ENCODE data around the gene SMG6. TPM values are rescaled to one million over a fixed set of nuclear protein-coding genes. Genes with fewer than 3 reads are reported as not detected.

The SMG6 gene
- polyA plus RNA-seq, 1 experiment = 27.3 TPM

GRCh38 chr17:2064520-2064971 is 239.0 kb downstream of the SMG6 start:
- TF ChIP-seq CTCF (IDR thresholded peaks at IDR 0.05; ENCODE audit: low read depth, low read length) = no peak
- H3K27me3 ChIP-seq (ENCODE audit: control insufficient read depth, insufficient read depth, low read length) = no peaks in the 10 kb centered on the region
- ChIA-PET CTCF (interaction anchor here (0.6 to 2.4 kb wide), 2 partner anchors 36 to 180 kb away, joined by 3 to 7 read pairs; no protein-coding TSS in a partner anchor), POLR2A (no interaction called here)
- no peaks in the 10 kb centered on the region; the same call in 1 of the 2 replicates for H3K9me3 ChIP-seq (ENCODE audit: control insufficient read depth, insufficient read depth, low read length)
- H3K4me3 ChIP-seq (ENCODE audit: low read depth, low read length) = no peak overlapping the region
- H3K27ac ChIP-seq (ENCODE audit: low read depth, low read length) = peak overlapping the region; percentile 61
- no peak for DNase-seq (ENCODE audit: low read depth, low spot score)

GRCh38 chr17:2064147-2064489 is 239.5 kb downstream of the SMG6 start:
- TF ChIP-seq CTCF (IDR thresholded peaks at IDR 0.05; ENCODE audit: low read depth, low read length) = no peak
- no peaks in the 10 kb centered on the region for H3K27me3 ChIP-seq (ENCODE audit: control insufficient read depth, insufficient read depth, low read length)
- no peak for DNase-seq (ENCODE audit: low read depth, low spot score)
- H3K27ac ChIP-seq (ENCODE audit: low read depth, low read length) = peak overlapping the region; percentile 61
- H3K9me3 ChIP-seq (ENCODE audit: control insufficient read depth, insufficient read depth, low read length) = no peaks in the 10 kb centered on the region; the same call in 1 of the 2 replicates
- ChIA-PET POLR2A (interaction anchor here (0.6 kb wide), 1 partner anchor 11 kb away, joined by 6 read pairs; no protein-coding TSS in a partner anchor), CTCF (interaction anchor here (2.4 kb wide), 1 partner anchor 181 kb away, joined by 7 read pairs; no protein-coding TSS in a partner anchor)
- no peak overlapping the region for H3K4me3 ChIP-seq (ENCODE audit: low read depth, low read length)

- Histone ChIP-seq H3K27ac (ENCODE audit: low read depth, low read length) (peak overlapping the region; percentile 61), H3K4me3 (ENCODE audit: low read depth, low read length) (no peak overlapping the region), H3K27me3 (ENCODE audit: control insufficient read depth, insufficient read depth, low read length) (no peaks in the 10 kb centered on the region), H3K9me3 (ENCODE audit: control insufficient read depth, insufficient read depth, low read length) (no peaks in the 10 kb centered on the region; the same call in 1 of the 2 replicates)
- no peak for DNase-seq (ENCODE audit: low read depth, low spot score)
- POLR2A ChIA-PET = interaction anchor here (0.6 kb wide), 2 partner anchors 10 to 137 kb away, joined by 6 read pairs; no protein-coding TSS in a partner anchor
- CTCF ChIA-PET = interaction anchor here (2.4 kb wide), 1 partner anchor 181 kb away, joined by 7 read pairs; no protein-coding TSS in a partner anchor
- no peak for TF ChIP-seq CTCF (IDR thresholded peaks at IDR 0.05; ENCODE audit: low read depth, low read length)
These were observed 240.1 kb downstream of the SMG6 start for GRCh38 chr17:2063261-2064146.

- Histone ChIP-seq H3K9me3 (ENCODE audit: control insufficient read depth, insufficient read depth, low read length) (peaks cover 6% of the 10 kb centered on the region; the same call in 1 of the 2 replicates), H3K27me3 (ENCODE audit: control insufficient read depth, insufficient read depth, low read length) (no peaks in the 10 kb centered on the region), H3K4me3 (ENCODE audit: low read depth, low read length) (no peak overlapping the region), H3K27ac (ENCODE audit: low read depth, low read length) (peak overlapping the region; percentile 61)
- no peak for TF ChIP-seq CTCF (IDR thresholded peaks at IDR 0.05; ENCODE audit: low read depth, low read length)
- POLR2A ChIA-PET = interaction anchor here (0.6 to 1.1 kb wide), 2 partner anchors 138 to 182 kb away, joined by 6 read pairs; no protein-coding TSS in a partner anchor
- DNase-seq (ENCODE audit: low read depth, low spot score) = no peak
- CTCF ChIA-PET = interaction anchor here (2.4 kb wide), 1 partner anchor 182 kb away, joined by 7 read pairs; no protein-coding TSS in a partner anchor
These were observed 240.9 kb downstream of the SMG6 start for GRCh38 chr17:2062571-2063183.
